ENCODE measurements around the gene TRIM59. TPM values are rescaled to one million over a fixed set of nuclear protein-coding genes. Genes with fewer than 3 reads are reported as not detected.
A peak's percentile ranks its signal among the peaks of the same experiment; 100 is the strongest.

TRIM59 gene
- polyA plus RNA-seq, 12 donors = 7.4 to 18.9 (median 10.6) TPM; not detected in 1

GRCh38 chr3:160403796-160404470 is 45.7 kb downstream of the TRIM59 start:
- DNase-seq = peak; percentile 25

- peak; percentile 26 for DNase-seq
Observed at GRCh38 chr3:160403028-160403545, 46.5 kb downstream of the TRIM59 start.

GRCh38 chr3:160402221-160403027 is 47.2 kb downstream of the TRIM59 start:
- peak; percentile 20 for DNase-seq

GRCh38 chr3:160401291-160402095 is 48.1 kb downstream of the TRIM59 start:
- peak; percentile 56 for DNase-seq

GRCh38 chr3:160400702-160401150 is 48.9 kb downstream of the TRIM59 start:
- peak; percentile 19 for DNase-seq

GRCh38 chr3:160400030-160400701 is 49.4 kb downstream of the TRIM59 start:
- peak; percentile 54 for DNase-seq

GRCh38 chr3:160399125-160400029 is 50.2 kb downstream of the TRIM59 start, which contains the start of the genes IFT80 and SMC4:
IFT80 (minus strand) TSS chr3:160399225; CDS start chr3:160384600, 14,625 bp downstream.
SMC4 (plus strand) TSS chr3:160399650; CDS start chr3:160400827, 1,177 bp downstream.
- peak; percentile 97 for DNase-seq

- DNase-seq = no peak
Observed at GRCh38 chr3:160398820-160399124, 50.8 kb downstream of the TRIM59 start.

GRCh38 chr3:160395297-160395696 is 54.3 kb downstream of the TRIM59 start:
- no peak for DNase-seq

GRCh38 chr3:160394009-160394392 is 55.6 kb downstream of the TRIM59 start:
- no peak for DNase-seq

- no peak for DNase-seq
Observed at GRCh38 chr3:160393346-160394008, 56.1 kb downstream of the TRIM59 start.

GRCh38 chr3:160392798-160393197 is 56.8 kb downstream of the TRIM59 start:
- no peak for DNase-seq

- no peak for DNase-seq
Observed at GRCh38 chr3:160390565-160391138, 58.9 kb downstream of the TRIM59 start.

Other genes starting within 250 kb of the TRIM59 start
- gene C3orf80, start 224.4 kb downstream of the TRIM59 start, polyA plus RNA-seq (ENCODE audit: insufficient read length in 12 of 12) = 1 to 10 TPM in 1 of 12 donors, under 1 TPM in 10, not detected in 1; 0.08 to 3.8 (median 0.22) TPM
- 10 to 100 TPM in 11 of 12 donors, not detected in 1; 17.0 to 41.0 (median 27.4) TPM for gene IFT80, start 50.6 kb downstream of the TRIM59 start, polyA plus RNA-seq (ENCODE audit: insufficient read length in 12 of 12)
- gene SMC4, start 50.1 kb downstream of the TRIM59 start, polyA plus RNA-seq (ENCODE audit: insufficient read length in 12 of 12) = 100 to 1,000 TPM in 3 of 12 donors, 10 to 100 TPM in 8, not detected in 1; 45.3 to 156 (median 89.3) TPM
- 10 to 100 TPM in 11 of 12 donors, not detected in 1; 27.3 to 84.4 (median 76.1) TPM for gene KPNA4, start 115.8 kb upstream of the TRIM59 start, polyA plus RNA-seq (ENCODE audit: insufficient read length in 12 of 12)
- not detected for gene ARL14, start 227.4 kb upstream of the TRIM59 start, polyA plus RNA-seq (ENCODE audit: insufficient read length in 12 of 12)

All from muscle of arm (tissue), 12 donors.